Neural progenitor cell (in vitro differentiated cells): ENCODE results near the gene NDUFA13. TPM values are rescaled to one million over a fixed set of nuclear protein-coding genes. Genes with fewer than 3 reads are reported as not detected.
A peak's percentile ranks its signal among the peaks of the same experiment; 100 is the strongest.

Source experiments
- DNase-seq: peaks from one replicate; pipeline ENCODE4 v3.0.0-alpha.2; 2016; ENCODE audit warnings: low spot score
- H2AFZ ChIP-seq: fragments of 200-600 bp; sonication (generic); replicated peaks from 2 replicates; pipeline ENCODE4 v1.6.1; 2016; ENCODE audit warnings: antibody characterized with exemption
- H3F3A ChIP-seq: fragments of 200-600 bp; sonication (generic); 2 replicates; pipeline ENCODE4 v1.6.1; 2016; ENCODE audit warnings: antibody characterized with exemption, low read depth
- H3K27ac ChIP-seq: fragments of 200-600 bp; sonication (generic); 2 replicates; pipeline ENCODE4 v1.5.1; 2016; ENCODE audit warnings: mild to moderate bottlenecking
- H3K27me3 ChIP-seq: fragments of 200-600 bp; sonication (generic); 2 replicates; pipeline ENCODE4 v1.6.1; 2016; ENCODE audit warnings: mild to moderate bottlenecking, moderate library complexity
- H3K36me3 ChIP-seq: fragments of 200-600 bp; sonication (generic); 2 replicates; pipeline ENCODE4 v1.5.1; 2016
- H3K4me1 ChIP-seq: fragments of 200-600 bp; sonication (generic); 2 replicates; pipeline ENCODE4 v1.6.1; 2016; ENCODE audit warnings: mixed run types
- H3K4me2 ChIP-seq: fragments of 200-600 bp; sonication (generic); 2 replicates; pipeline ENCODE4 v1.6.1; 2016
- H3K4me3 ChIP-seq: fragments of 200-600 bp; sonication (generic); 2 replicates; pipeline ENCODE4 v1.5.1; 2016
- H3K79me2 ChIP-seq: fragments of 200-600 bp; sonication (generic); 2 replicates; pipeline ENCODE4 v1.6.1; 2016; ENCODE audit warnings: low read depth
- H3K9ac ChIP-seq: fragments of 200-600 bp; sonication (generic); 2 replicates; pipeline ENCODE4 v1.6.1; 2016
- H3K9me3 ChIP-seq: fragments of 200-600 bp; sonication (generic); 2 replicates; pipeline ENCODE4 v1.5.1; 2016; ENCODE audit warnings: low read depth
- H4K20me1 ChIP-seq: fragments of 200-600 bp; sonication (generic); 2 replicates; pipeline ENCODE4 v1.6.1; 2016; ENCODE audit warnings: low read depth
- H3K27ac Mint-ChIP-seq: 3 replicates; pipeline ENCODE4 v1.8.0; 2021; ENCODE audit warnings: mixed read lengths
- H3K27me3 Mint-ChIP-seq: 2 replicates; pipeline ENCODE4 v1.8.0; 2022; ENCODE audit warnings: low read depth, mild to moderate bottlenecking, inconsistent platforms, moderate library complexity, mixed read lengths; ENCODE audit not compliant: insufficient read depth
- H3K36me3 Mint-ChIP-seq: 3 replicates; pipeline ENCODE4 v1.8.0; 2021; ENCODE audit warnings: mixed read lengths
- H3K4me1 Mint-ChIP-seq: 3 replicates; pipeline ENCODE4 v1.8.0; 2021; ENCODE audit warnings: mixed read lengths
- H3K4me3 Mint-ChIP-seq: 3 replicates; pipeline ENCODE4 v1.8.0; 2021; ENCODE audit warnings: mild to moderate bottlenecking, moderate library complexity, mixed read lengths
- H3K9me3 Mint-ChIP-seq: 3 replicates; pipeline ENCODE4 v1.8.0; 2020; ENCODE audit warnings: mixed read lengths
- EZH2 ChIP-seq: fragments of 200-600 bp; sonication (generic); IDR thresholded peaks from 2 replicates; pipeline ENCODE4 v1.6.1; 2017; ENCODE audit warnings: antibody characterized with exemption, mild to moderate bottlenecking, moderate library complexity
- EZH2phosphoT487 ChIP-seq: fragments of 200-600 bp; sonication (generic); IDR thresholded peaks from 2 replicates; pipeline ENCODE4 v1.6.1; 2017; ENCODE audit warnings: antibody characterized with exemption
- total RNA-seq: library from RNA; depleted of rRNA; stranded (reverse); fragments of >200 nt; gene quantifications from 2 replicates; pipeline ENCODE4 v1.2.3, GENCODE V29; 2015; ENCODE audit warnings: low replicate concordance
- TF ChIP-seq, protein P1 (sequence below): fragments of 200-600 bp; sonication (generic); IDR thresholded peaks from 2 replicates; pipeline ENCODE4 v1.5.1; 2017; ENCODE audit warnings: antibody characterized with exemption, mild to moderate bottlenecking

NDUFA13 gene
- total RNA-seq, 1 donor from 2014 or later = 78.6 TPM

DNA sequence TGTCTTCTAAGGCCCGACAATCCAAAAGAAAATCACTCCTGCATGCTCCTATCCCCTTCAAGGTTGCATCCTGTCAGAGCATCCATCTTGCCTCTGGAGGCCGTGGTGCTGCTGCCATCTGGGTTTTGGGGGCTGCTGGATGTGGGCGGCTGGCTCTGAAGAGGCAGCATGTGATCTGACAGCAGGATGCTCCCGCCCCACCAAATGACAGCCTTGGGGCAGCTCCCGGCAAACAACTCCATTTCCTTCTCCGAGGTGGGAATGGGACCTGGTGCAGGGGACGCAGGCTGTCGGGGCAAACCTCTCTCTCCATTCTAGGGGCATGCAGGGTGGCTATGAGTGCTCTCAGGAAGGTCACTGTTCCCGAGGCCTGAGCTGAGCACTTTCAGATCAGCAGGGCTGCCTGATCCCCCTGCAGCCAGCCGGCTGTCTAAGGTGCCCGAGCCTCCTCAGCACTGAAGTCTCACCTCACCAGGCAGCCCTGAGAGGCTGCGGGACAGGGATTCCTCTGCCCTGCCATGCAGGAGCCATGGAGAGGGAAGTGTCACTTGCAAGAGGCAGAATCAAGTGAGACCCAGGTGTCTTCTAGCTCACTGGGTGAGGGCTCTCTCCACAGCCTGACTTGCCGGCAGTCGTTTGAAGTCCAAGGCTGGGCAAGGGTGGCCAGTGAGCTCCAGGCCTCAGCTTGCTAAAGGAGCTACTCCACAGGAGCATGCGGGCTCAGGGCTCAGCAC, 29.5 kb upstream of the NDUFA13 start:
- no peaks in the 10 kb centered on the region for H3K36me3 ChIP-seq
- H3K4me2 ChIP-seq = no peak overlapping the region
- Mint-ChIP-seq H3K27me3 (peaks cover 10% of the 10 kb centered on the region), H3K27ac (peak overlapping the region; percentile 90), H3K36me3 (peaks cover 3% of the 10 kb centered on the region), H3K4me1 (peaks cover 52% of the 10 kb centered on the region), H3K4me3 (no peak overlapping the region), H3K9me3 (no peaks in the 10 kb centered on the region)
- H3K4me1 ChIP-seq = peaks cover 34% of the 10 kb centered on the region
- no peak overlapping the region for H3K4me3 ChIP-seq
- H3K9ac ChIP-seq = no peak overlapping the region
- H4K20me1 ChIP-seq = peaks cover 45% of the 10 kb centered on the region
- TF ChIP-seq EZH2phosphoT487 (no peak), EZH2 (no peak)
- TF ChIP-seq, protein P1, sequence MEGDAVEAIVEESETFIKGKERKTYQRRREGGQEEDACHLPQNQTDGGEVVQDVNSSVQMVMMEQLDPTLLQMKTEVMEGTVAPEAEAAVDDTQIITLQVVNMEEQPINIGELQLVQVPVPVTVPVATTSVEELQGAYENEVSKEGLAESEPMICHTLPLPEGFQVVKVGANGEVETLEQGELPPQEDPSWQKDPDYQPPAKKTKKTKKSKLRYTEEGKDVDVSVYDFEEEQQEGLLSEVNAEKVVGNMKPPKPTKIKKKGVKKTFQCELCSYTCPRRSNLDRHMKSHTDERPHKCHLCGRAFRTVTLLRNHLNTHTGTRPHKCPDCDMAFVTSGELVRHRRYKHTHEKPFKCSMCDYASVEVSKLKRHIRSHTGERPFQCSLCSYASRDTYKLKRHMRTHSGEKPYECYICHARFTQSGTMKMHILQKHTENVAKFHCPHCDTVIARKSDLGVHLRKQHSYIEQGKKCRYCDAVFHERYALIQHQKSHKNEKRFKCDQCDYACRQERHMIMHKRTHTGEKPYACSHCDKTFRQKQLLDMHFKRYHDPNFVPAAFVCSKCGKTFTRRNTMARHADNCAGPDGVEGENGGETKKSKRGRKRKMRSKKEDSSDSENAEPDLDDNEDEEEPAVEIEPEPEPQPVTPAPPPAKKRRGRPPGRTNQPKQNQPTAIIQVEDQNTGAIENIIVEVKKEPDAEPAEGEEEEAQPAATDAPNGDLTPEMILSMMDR = no peak
- H3K27me3 ChIP-seq = no peaks in the 10 kb centered on the region
- no peak for DNase-seq
- no peak overlapping the region for H2AFZ ChIP-seq
- H3F3A ChIP-seq = peaks cover 28% of the 10 kb centered on the region
- peaks cover 75% of the 10 kb centered on the region for H3K79me2 ChIP-seq
- no peak overlapping the region for H3K27ac ChIP-seq
- no peaks in the 10 kb centered on the region for H3K9me3 ChIP-seq

DNA sequence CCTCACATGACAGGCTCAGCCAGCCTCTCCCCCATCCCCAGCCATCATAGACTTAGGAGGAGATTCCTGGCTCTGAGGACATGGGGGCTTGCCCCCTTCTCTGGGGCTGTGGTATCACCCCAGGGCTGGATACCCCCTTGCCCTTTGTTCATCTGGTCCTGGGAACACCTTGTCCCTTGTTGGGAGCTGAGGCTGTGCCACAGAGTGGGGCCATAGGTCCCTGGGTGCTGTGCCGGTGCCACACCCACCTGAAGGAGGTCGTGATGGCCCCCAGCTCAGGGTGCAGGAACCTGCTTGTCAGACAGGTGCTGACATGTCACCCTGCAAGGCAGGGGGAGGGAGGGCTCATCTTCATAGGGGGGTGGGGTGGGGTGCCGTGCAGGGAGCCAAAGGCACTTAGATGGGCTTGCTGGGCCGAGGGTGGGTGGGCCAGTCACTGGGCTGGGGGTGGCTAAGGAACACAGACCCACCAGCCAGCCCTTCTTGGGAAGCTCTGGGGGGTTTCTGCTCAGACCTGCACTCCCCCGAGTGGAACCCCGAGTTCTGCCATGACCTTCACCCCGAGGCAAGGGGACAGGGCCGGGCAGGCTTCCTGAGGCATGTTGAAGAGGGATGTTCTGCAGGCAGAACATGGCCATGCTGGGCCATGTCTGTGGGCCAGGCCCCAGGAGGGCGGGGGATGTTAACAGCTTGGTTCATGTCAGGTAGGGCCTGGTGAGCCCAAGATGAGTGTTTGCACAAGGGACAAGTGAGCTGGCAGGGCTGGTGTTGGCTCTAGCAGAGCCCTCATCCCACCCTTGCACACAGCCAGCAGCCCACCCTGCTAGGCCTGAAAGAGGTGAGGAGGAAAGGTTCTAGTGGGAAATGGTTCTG, 28.7 kb upstream of the NDUFA13 start:
- Histone ChIP-seq H3F3A (peaks cover 28% of the 10 kb centered on the region), H3K27me3 (no peaks in the 10 kb centered on the region), H2AFZ (no peak overlapping the region), H3K9ac (no peak overlapping the region), H3K4me2 (no peak overlapping the region), H3K9me3 (no peaks in the 10 kb centered on the region), H3K36me3 (no peaks in the 10 kb centered on the region), H3K79me2 (peaks cover 74% of the 10 kb centered on the region), H3K4me3 (no peak overlapping the region), H4K20me1 (peaks cover 40% of the 10 kb centered on the region), H3K4me1 (peaks cover 31% of the 10 kb centered on the region), H3K27ac (peak overlapping the region; percentile 57)
- peak overlapping the region; percentile 33 for H3K4me3 Mint-ChIP-seq
- H3K27me3 Mint-ChIP-seq = peaks cover 10% of the 10 kb centered on the region
- TF ChIP-seq EZH2phosphoT487 (no peak), EZH2 (no peak)
- TF ChIP-seq, protein P1 = no peak
- no peak for DNase-seq
- H3K27ac Mint-ChIP-seq = peak overlapping the region; percentile 98
- H3K9me3 Mint-ChIP-seq = no peaks in the 10 kb centered on the region
- peaks cover 3% of the 10 kb centered on the region for H3K36me3 Mint-ChIP-seq
- peaks cover 51% of the 10 kb centered on the region for H3K4me1 Mint-ChIP-seq

DNA sequence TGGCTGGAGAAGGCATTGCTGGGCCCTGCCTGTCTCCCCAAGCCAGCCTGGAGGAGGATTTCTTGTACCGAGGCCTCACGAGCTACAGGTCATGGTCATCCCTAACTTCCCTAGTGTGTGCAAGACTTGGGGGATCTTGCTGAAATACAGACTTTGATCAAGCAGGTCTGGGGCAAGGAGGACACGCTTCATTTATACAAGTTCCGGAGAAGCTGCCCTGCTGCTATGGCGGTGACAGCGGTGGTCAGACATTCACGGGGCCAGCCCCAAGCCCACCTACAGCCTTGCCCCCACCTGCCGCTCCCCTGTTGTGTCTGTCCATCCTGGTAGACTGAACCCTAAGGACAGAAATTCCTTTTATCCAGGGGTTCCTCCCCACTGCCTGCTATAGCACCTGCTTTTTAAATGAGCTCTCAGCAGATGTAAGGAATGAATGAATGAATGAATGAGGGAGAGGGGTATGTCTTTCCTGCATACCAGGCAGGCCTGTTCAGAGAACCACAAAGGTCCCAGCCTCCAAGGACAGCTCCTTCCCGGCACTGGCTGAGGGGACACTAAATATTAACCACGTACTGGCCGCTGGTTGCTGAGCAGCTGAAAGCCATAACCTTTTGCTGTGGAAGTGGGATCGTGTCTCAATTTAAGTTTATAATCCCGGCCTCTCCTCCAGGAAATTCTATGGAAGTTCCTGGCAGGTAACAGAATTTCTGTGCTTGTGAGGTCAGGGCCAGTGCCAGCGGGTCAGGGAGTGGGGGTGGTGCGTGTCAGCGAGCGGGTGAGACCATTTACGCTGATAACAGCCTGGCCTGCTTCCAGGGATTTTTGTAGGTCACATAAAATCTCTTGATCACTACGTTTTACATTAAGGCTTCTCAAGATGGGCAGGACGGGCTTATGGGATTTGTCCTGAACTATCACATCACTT, 27.8 kb upstream of the NDUFA13 start:
- Mint-ChIP-seq H3K36me3 (peaks cover under 1% of the 10 kb centered on the region), H3K27me3 (peaks cover 10% of the 10 kb centered on the region), H3K4me1 (peaks cover 44% of the 10 kb centered on the region), H3K27ac (peak overlapping the region; percentile 98), H3K4me3 (peak overlapping the region; percentile 70), H3K9me3 (no peaks in the 10 kb centered on the region)
- no peaks in the 10 kb centered on the region for H3K9me3 ChIP-seq
- H3K4me3 ChIP-seq = no peak overlapping the region
- H3K9ac ChIP-seq = no peak overlapping the region
- peak overlapping the region; percentile 44 for H3K4me2 ChIP-seq
- peaks cover 22% of the 10 kb centered on the region for H3K4me1 ChIP-seq
- H3K27me3 ChIP-seq = no peaks in the 10 kb centered on the region
- TF ChIP-seq EZH2phosphoT487 (no peak), EZH2 (no peak)
- TF ChIP-seq, protein P1 = no peak
- no peak overlapping the region for H2AFZ ChIP-seq
- H3K27ac ChIP-seq = peak overlapping the region; percentile 69
- peaks cover 28% of the 10 kb centered on the region for H3F3A ChIP-seq
- H3K79me2 ChIP-seq = peaks cover 70% of the 10 kb centered on the region
- H3K36me3 ChIP-seq = no peaks in the 10 kb centered on the region
- DNase-seq = peak; percentile 24
- H4K20me1 ChIP-seq = peaks cover 32% of the 10 kb centered on the region
